GM21825 (cell line): ENCODE data around the gene KIFC3.
"Not testable (repeated sequence)": the region's sequence is repeated elsewhere in the genome, so short reads cannot be mapped to it uniquely, and the experiment has no call there.

ENCODE experiments used
- ATAC-seq: cut with Tn5 transposase; IDR thresholded peaks from one replicate; pipeline ENCODE4 v1.9.1; 2021; ENCODE audit warnings: mild to moderate bottlenecking, moderate library complexity; ENCODE audit not compliant: unreplicated experiment

KIFC3 gene

DNA sequence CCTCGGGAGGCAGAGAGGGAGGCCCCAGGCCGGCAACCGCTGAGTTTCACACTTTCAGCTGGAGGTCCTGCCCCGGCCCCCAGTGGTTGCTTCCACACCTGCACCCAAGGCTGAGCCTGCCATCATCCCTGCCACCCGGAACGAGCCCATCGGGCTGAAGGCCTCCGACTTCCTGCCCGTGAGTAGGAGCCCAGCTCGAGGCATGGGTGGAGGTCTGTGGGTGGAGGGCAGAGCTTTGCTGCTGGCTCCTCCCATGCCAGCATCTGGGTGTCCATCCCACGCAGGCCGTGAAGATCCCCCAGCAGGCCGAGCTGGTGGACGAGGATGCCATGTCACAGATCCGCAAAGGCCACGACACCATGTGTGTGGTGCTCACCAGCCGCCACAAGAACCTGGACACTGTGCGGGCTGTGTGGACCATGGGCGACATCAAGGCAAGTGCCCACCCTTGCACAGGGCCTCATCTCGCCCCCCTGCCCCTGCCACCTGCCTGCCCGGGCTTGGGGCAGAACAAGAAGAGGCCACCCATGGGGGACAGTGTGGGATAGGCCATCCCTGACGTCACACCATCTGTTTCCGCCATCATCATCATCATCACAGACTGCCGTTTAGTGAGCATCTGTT lies 47.1 kb downstream of the KIFC3 start:
- no peak for ATAC-seq

DNA sequence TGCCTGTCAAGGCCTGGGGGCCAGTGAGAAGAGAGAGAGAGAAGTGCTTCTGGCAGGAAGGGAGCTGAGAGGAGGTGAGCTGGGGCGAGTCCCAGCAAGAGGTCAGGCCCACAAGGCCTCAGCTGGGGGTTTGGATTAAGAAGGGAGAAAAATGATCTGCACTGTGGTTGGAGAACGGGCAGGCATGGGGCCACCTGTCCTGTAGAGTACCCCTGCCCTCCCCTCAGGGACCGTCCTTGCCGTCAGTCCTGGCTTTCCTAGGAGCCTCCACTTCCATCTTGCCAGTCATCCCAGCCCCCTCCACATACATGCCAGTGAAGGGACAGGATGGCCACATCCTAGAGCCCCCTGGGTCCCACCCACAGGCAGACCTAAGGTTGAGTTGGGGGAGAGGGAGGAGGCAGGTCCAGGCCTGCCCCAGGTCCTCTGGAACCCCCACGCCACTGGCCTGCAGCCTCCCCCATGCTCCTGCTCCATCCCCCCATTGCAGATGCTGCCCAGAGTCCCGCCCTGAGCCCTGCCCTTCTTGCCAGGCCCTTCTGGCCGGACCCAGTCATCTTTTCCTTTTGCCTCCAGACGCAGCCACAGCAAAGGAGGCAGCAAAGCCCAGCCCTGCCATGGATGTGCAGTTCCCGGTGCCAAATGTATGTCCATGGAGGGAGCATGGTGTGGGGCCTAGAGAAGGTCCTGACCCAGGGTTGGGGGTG lies 47.8 kb downstream of the KIFC3 start:
- ATAC-seq: no peak

DNA sequence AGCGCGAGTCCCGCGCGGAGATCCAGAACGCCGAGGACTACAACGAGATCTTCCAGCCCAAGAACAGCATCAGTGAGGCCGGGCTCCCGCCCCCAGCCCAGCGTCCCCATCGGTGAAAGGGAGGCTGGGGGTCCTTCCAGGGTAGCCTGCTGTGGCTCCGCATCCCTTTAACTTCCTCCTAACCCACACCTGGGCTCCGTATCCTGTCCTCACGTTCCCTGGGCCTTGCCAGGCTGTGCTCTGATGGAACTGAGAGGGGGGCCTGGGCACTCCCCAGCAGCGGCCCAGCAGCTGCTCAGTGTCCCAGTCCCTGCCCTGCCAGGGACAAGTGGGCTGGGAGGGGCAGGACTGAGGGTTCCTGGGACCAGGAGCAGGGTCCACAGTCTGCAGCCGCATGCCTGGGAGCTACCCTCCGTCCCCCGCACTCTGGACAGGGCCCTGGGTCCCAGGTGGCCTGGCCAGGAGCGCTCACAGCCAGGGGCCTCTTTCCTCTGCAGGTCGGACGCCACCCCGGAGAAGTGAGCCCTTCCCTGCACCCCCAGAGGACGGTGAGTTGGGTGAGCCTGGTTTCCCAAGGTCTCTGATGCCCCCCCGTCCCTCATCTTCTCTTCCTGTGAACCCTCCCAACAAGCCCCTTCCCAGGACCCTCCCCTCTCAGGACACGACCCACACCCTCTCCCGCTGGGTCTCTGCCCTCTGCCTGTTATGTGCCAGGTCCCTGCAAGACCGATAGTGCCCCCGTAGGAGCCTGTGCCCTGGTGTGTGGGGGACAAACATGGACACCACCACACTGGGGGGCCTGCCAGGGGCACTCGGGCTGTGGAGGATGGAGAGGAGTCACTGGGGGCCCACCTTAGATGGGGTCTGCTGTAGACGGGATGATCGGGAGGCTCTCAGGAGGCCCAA lies 48.6 kb downstream of the KIFC3 start:
- no peak for ATAC-seq

DNA sequence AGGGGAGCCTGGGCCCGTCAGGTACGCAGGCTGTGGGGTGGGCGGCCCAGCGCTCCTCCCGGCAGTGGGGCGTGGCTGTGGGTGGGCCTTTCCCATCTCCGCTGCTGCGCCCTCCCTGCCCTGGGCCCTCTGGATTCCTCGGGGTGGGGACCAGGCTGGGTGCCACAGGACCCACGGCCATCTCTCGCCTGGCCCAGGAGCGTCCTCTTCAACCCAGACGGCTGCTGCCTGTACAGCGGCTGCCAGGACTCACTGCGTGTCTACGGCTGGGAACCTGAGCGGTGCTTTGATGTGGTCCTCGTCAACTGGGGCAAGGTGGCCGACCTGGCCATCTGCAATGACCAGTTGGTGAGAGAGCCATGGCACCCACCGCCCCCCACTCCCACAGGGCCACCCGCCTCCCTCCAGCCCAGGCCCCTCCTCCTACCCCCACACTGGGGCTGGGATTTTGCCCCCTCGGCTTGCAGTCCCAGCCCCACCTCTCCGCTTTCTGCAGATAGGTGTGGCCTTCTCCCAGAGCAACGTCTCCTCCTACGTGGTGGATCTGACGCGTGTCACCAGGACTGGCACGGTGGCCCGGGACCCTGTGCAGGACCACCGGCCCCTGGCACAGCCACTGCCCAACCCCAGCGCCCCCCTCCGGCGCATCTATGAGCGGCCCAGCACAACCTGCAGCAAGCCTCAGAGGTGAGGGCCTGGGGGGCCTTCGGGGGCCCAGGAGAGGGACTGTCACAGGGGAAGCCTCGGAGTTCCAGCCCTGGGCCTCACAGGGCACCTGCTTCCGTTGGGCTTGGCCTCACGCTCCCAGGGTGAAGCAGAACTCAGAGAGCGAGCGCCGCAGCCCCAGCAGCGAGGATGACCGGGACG lies 49.5 kb downstream of the KIFC3 start:
- no peak for ATAC-seq

DNA sequence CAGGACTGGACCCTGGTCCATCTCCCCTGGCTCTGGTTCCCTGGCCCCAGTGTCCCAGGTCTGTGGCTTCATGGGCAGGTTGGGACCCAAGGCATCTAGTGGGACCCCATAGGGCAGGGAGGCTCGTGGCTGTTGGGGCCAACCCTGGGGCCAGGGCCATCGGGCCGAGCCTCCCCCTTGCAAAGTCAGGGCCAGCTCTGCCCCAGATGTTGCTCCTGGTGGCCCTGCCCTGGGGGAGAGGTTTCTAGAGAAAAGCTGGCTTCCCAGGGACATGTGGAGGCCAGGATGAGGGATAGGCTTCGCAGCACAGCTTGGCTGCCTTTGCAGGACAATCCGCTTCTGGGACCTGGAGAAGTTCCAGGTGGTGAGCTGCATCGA lies 50.1 kb downstream of the KIFC3 start:
- ATAC-seq: no peak

DNA sequence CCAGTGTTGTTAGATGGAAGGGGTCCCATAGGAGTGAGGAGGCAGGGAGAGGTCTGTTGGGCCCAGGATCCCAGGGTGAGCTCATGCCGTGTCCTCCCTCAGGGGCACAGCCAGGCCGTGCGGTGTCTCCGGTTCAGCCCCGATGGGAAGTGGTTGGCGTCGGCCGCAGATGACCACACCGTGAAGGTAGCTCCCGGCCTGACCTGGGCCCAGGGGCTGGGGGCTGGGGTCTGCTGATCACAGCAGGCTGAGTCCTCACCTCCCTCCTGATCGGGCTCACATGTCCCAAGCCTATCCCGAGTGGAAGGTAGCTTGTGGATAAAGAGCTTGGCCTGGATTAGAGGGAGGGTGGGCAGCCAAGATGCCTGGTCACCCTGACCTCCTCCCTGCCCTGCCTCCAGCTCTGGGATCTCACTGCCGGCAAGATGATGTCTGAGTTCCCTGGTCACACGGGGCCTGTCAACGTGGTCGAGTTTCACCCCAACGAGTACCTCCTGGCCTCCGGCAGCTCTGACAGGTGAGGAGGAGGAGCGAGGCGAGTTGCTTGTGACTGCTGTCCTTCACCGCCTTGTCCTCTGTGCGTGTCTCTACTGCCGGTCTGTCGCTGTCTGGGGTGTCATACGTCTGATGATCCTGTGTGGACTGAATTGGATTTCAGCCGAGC lies 50.6 kb downstream of the KIFC3 start:
- no peak for ATAC-seq

DNA sequence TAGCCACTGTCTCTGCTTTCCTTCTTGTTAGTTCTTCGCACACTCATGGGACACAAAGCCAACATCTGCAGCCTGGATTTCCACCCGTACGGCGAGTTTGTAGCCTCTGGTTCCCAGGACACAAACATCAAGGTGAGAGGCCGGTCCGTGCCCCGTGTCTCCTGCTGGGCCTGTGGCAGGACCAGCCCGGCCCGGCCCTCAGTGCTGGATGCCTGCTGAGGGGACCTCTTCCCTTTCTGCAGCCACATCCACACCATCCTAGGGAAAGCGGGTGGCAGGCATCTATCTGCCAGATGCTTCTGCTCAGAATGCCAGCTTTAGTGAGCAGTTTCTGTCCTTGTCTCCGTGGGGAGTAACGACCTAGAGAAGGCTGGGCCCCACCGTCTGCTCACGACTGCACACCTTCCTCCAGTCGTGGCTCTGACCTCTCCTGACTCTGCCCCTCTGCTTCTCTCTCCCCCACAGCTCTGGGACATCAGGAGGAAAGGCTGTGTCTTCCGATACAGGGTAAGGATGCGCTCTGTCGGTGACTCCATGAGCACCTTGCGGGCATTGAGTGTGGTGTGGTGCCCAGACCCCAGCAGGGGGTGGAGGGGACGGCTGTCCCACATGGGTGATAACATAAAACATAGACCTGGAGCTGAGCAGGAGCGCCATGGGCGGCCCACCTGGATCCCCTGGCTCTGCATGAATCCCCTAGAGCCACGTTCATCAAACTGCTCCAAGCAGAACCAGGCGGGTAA lies 51.3 kb downstream of the KIFC3 start:
- ATAC-seq: no peak

DNA sequence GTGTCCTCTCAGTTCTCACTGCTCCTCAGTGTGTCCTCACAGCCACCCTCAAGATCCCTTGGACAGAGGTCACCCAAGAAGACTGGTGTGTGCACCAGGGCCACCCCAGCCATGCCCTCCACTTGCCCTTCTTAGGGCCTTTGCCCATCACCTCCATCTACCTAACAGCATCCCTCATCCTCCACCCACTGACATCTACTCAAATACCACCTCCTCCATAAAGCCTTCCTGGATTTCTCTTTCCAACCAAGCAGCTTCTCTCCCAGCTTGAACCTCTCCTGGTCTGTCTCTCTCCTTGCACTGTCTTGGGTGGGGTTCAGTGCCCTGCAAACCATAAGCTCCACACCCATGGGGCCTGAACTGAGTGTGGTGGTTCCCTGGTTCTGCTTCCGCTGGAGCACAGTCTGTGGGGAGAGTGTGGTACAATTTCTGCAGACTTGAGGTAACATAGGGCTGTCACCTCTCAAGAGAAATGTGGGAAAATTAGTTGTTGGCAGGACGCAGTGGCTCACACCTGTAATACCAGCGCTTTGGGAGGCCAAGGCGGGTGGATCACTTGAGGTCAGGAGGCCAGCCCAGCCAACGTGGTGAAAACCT lies 52.3 kb downstream of the KIFC3 start:
- no peak for ATAC-seq

DNA sequence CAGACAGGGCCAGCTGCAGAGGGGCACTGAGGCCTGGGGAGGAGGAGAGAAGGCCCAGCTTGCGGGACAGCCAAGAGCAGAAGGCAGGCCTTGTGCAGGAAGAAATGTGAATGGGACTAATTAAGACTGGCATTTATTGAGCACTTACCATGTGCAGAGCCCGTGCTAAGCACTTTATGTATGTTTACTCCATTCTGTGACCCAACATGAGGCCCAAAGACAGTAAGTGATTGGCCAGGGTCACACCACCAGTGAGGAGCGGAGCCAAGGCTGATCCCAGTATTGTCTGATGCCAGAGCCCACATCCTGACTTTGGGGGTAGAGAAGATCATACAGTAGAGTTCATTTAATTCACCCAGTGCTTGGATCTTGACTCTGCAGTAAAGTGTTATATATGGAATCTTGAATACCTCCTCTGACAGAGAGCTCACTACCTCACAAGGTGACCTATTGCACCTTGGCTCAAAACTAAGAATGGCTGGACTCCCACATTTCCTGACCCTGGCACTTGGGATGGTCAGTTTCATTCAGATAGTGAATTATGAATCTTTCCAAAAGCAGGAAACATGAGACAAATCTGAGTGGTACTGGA lies 53.1 kb downstream of the KIFC3 start:
- ATAC-seq: no peak

DNA sequence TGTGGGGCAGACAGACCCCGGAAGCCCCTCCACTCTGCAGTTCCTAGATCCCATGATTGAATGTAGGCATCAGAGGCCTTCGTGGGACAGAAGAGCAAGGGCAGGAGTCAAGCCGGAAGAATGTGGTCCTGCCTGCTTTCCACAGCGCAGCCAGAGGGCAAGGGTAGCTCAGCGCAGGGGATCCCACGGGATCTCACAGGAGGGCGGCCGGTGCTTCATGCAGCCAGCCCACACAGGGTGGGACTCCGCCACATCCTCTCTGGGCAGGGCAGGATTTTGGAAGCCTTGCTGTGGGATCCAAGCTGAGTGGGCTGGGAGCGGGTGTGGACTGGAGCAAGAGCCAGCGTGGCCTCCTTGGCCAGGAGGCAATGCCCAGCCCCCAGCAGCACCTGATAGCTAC lies 53.7 kb downstream of the KIFC3 start:
- no peak for ATAC-seq

DNA sequence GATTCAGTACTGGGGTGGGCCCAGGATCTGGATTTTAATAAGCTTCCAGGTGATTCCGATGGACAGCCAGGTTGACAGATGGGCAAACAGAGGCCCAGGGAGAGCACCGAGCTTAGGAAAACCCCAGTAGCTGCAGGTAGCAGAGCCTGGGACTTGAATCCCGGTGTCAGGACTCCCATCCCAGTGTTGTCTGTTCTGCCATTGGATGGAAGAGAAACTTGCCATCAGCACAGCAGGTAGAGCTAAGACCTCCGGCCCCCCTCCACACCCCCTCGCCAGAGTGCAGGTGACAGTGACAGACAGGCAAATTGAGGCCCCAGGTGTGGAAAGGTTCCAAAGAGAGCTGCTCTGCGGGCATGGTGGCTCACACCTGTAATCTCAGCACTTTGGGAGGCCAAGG lies 54.3 kb downstream of the KIFC3 start:
- no peak for ATAC-seq

DNA sequence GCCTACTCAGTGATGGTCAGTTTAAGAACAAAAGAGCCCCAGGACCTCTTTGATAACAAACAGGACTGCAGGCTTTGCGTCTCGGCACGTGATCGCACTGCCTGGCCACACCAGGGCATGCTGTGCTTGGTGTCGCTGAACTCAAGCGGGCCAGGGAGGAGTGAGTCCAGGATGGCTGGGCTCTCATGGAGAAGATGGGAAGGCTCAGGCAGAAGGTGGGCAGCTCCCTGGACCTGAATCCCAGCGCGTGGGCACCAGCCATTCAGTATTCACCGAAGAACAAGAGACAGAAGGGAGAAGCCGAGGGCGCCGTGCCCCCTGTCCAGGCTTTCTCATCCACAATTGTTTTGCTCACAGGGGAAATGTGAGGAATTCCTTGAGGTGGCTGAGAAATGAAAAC lies 54.8 kb downstream of the KIFC3 start:
- ATAC-seq: no peak

DNA sequence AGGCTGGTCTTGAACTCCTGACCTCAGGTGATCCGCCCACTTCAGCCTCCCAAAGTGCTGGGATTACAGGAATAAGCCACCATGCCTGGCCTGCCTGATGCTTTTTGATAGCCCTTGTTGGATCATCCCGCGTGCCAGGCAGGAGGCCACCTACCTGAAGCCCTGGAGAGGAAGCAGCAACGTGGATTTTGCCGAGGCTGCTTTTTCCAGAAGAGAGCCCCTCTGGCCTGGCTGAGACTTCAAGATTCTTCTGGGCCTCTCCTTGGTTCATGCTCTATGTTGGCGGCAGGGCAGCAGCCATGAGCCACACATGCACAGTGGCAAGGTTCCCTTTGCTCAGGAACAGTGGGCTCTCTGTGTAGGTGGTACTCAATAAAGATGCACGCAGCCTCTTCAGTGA lies 55.2 kb downstream of the KIFC3 start:
- ATAC-seq: no peak

DNA sequence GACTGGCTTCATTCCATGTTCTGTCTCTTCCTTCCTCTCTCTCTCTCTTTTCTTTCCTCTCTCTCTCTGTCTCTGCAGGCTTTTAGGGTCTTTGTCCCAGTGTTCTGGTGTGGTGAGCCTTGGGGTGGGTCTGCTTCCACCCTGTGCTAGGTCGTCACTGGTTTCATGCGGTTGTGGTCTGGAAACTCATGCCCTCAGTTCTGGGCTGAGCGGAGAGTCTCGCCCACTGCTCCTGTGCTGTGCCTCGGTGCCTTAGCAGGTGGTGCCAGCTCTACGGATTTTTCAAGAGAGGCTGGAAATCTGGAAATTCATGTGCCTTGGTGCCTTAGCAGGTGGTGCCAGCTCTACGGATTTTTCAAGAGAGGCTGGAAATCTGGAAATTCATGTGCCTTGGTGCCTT lies 56.0 kb downstream of the KIFC3 start:
- not testable (repeated sequence) for ATAC-seq

DNA sequence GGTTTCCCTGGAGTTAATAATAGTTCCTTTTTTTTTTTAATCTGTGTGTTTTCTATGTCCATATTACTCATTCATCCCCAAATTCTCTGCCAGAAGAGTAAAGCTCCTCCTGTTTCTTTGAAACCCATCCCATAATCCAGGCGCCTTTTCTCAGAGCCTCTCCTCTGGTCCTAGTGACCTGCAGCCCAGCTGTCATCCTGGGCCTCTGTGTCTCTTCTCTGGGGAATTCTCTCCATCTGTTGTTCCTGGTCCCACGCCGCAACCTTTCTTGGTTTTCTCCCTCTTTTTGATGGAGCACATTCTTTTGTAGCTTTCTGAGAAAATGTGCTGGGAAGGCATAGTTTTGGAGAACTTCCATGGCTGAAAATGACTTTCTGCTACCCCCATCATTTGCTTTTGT lies 56.5 kb downstream of the KIFC3 start:
- ATAC-seq: no peak

DNA sequence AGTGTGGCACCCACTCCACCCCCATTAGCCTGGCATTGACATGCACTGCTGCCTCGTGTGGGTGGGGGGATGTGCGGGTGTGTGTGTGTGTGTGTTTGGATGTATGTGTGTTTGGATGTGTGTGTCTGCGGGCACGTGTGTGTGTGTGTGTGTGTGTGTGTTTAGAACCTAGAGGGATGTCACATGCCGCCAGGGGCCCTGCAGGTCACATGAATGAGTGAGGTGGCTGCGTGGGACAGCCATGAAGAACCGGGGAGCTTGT lies 57.7 kb downstream of the KIFC3 start:
- ATAC-seq: no peak

DNA sequence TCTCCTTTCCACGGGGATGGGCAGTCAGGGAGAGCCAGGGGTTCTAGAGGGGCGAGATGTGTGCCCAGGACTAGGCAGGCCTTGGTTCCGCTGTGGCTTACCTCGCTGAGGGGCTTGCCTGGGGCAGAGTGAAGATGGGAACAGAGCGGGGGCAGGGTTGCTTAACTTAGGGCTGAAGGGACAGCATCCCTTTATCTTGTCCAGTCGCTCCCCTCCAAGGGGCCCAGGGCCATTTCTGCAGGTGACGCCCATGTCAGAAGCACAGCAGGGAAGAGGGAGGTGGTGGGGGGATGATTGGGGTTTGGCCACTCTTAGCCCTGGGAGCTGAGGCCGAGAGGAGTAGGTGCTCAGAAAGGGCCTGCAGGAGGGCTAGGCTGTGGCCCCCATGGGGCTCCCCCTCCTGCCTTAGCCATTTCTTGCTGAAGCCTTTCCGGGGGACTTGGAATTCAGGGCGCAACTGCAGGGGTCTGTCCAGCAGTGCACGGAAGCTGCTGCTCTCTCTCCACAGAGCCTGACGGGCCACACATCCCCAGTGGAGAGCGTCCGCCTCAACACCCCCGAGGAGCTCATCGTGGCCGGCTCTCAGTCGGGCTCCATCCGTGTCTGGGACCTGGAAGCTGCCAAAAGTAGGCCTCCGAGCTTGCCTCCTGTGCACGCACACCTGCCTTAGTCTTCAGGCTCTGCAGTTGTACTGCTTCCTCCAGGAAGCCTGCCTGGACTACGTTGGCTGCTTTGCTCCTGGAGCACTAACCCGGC lies 58.2 kb downstream of the KIFC3 start:
- ATAC-seq: no peak

DNA sequence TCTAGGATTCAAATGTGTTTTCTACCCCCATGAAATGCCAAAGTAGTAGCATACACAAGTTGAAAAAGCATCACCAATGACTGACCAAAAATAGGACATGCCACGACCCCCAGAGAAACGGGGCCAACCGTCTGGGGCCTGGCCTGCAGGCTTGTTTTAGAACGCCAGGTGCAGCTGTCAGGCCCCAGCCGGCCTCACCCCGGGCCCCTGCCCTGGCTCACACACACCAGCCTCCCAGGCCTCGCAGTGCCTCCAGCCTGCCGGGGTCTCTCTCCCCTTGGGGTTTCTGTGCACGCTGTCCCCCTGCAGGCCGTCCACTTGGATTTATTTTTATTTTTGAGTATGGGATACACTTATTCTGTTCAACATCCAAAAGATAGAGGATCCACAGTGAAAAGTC lies 58.8 kb downstream of the KIFC3 start:
- ATAC-seq: no peak

DNA sequence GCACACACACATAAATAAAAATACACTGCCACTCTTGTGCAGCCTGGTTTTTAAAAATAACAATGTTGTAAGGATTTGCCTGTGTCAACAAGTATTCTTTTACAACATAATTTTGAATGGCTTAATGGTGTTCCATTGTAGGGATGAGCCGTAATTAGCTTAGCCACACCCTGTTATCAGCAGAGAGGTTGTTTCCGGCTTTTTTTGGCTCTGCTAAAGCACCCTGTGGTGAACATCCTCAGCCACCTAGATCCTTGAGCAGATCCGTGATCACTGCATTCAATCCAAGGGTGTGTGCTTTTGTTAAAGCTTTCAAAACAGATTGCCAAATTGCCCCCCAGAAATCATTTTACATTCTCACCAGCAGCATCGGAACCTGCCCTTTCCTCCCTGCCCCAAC lies 59.7 kb downstream of the KIFC3 start:
- ATAC-seq: no peak
